Measurements from ENCODE around the gene TRAP1.

TRAP1 gene

DNA sequence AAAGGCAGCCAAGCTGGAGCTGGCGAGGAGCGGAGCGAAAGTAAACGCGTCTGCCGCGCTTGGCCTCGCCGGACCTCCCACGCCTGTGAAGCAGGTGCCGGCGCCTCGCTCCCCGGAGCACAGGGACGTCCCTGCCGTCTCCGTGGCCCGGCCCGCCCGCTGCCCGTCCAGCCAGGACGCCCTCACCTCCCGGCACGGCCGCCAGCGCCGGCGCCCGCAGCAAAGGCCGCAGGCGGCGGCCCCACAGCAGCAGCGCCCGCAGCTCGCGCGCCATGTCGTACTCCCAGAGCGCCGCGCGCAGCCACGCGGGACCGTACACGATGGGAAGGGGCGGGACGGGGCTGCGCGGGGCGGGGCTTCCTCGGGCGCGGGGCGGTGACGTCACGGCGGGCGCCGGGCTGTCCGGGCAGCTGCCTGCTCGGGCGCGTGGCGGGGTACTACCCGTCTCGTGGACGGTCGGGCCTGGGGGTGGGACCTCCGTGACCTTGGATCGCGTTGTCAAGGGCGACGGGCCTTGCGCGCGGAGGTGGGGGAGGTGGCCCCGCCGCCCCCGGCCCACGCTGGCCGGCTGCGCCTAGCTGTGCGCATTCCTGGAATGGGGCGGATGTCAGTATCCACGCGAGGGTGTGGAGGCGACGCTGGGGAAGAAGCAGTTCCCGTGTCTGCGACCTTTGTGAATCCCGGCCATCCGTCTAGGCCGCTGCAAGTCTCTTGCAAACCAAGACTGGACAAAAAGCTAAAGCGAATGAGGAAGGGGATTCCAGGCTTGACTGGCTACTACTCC is at the start of gene TRAP1:
Gene TRAP1 (minus strand): TSS at position 290 of the 784 bp plus-strand sequence. CDS start 16 bp downstream, at position 274.
- peak; percentile 83 for DNase-seq (ENCODE audit: low spot score)

DNA sequence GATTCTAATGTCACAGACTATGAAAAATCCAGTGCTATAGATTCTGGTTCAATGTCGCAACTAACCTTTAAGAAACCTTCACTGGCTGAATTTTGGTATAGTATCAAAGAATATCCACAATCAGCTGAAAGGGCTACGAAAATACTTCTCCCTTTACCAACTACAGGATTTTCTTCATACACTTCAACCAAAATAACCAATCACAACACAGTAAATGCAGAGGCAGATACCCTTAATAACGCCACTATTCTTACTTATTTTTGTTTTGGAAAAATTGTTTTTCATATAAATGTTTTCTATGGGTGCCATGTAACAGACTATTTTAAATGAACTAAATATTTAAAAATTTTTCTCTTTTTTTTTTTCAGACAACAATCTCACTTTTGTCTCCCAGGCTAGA is 48.9 kb upstream of the TRAP1 start:
- no peak for DNase-seq (ENCODE audit: low spot score)

DNA sequence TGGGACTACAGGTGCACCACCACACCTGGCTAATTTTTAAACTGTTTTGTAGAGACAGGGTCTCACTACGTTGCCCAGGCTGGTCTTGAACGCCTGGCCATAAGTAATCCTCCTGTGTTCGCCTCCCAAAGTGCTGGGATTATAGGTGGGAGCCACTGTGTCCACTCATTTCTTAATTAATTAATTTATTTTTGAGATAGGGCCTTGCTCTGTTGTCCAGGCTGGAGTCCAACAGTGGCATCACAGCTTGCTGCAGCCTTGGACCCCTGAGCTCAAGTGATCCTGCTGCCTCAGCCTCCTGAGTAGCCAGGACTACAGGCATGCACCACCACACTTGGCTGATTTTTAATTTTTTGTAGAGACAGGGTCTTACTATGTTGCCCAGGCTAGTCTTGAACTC is 47.1 kb upstream of the TRAP1 start:
- DNase-seq (ENCODE audit: low spot score) = no peak

DNA sequence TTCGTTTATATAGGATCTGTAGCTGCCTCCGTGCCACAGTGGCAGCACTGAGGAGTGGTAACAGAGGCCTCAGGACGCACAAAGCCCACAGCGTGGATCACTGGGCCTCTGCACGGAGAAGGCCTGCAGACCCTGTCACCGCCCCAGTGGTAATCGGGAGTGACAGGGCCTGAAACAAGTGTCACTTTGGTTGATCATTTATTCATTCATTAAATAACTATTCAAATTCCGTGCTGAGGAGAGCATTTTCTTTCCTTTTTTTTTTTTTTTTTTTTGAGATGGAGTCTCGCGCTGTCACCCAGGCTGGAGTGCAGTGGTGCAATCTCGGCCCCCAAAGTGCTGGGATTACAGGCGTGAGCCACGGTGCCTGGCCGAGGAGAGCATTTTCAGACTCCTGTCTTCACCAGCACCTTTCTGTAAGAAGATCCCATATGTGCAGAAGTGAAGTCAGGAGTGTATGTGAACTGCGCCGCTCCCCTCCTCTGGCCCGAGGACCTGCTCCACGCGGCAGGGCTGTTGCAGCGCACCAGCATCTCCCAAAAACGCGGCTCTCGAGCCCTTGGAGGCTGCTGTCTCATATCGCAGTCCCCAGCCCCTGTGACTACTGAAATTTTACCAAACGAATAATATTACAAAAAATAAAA is 44.9 kb upstream of the TRAP1 start:
- no peak for DNase-seq (ENCODE audit: low spot score)

DNA sequence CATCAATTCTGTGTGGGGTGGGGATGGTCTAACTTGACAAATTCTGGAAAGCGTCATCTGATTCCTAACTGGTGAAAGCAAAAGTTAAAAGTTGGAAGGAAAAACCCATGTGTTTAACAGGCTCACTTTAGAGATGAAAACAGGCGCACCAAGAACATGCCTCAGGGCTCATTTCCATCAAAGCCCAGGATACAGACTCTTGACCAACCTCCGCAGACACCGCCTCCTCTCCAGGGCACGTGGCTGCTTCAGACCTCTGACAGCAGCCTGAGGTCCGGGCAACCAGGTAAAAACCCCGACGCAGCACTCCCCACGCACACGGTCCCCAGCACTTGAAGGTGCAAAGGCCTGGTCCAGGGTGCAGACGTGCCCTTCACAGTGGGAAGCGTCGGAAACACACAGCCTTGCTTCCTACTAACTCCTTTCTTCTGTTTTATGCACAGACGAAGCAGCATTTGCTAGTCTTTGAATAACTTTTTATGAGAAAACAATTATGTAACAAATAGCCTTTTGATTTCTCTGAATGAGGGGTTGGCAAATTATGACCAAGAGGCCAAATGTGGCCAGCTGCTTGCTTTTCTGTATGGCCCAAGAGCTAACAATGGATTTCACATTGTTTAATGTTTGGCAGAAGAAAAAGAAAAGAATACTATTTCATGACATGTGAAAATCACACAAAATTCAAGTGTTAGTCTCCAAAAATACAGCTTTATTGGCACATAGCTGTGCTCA is 44.2 kb upstream of the TRAP1 start:
- DNase-seq (ENCODE audit: low spot score) = peak; percentile 75

DNA sequence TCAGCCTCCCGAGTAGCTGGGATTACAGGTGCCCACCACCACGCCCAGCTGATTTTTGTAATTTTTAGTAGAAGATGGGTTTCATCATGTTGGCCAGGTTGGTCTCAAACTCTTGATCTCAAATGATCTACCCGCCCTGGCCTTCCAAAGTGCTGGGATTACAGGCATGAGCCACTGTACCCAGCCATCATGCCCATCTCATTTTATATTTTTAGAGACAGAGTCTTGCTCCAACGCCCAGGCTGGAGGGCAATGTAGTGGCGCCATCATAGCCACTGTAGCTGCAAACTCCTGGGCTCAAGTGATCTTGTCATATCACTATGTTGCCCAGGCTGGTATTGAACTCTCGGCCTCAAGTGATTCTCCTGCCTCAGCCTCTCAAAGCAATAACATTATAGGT is 43.2 kb upstream of the TRAP1 start:
- DNase-seq (ENCODE audit: low spot score) = no peak

DNA sequence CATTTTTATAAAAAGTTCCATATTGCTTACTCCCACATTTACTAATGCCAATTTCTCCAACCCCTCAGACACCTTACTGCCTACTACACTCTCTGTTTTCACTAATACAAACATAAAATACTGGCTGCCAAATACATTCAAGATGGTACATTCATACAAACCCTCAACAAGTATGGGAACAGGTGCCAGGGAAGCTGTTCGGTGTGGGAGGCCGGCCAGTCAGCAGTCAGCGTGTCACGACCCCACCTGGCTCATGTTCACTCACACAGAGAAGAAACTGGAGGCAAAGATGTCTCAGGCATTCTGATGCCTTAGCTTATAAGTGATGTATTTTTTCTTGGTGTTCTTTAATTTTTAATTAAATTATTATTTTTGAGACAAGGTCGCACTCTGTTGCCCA is 42.4 kb upstream of the TRAP1 start:
- no peak for DNase-seq (ENCODE audit: low spot score)

DNA sequence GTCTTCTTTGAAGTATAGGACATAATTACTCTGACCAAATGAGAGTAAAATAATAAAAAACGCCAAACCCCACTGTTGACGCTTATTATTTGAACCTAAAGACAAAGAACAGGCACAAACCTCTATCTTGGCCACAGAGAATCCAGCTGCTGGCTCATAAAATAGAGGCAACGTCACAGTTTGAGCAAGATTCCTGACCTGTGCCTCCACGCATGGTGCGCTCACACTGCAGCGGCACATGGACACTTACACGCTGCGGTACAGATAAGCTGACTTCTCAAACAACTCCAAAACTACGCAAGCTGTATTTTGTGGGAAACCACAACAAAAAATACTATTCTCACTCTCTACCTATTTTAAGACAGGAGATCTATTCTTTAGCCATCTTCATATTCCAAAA is 38.8 kb upstream of the TRAP1 start:
- DNase-seq (ENCODE audit: low spot score) = no peak

DNA sequence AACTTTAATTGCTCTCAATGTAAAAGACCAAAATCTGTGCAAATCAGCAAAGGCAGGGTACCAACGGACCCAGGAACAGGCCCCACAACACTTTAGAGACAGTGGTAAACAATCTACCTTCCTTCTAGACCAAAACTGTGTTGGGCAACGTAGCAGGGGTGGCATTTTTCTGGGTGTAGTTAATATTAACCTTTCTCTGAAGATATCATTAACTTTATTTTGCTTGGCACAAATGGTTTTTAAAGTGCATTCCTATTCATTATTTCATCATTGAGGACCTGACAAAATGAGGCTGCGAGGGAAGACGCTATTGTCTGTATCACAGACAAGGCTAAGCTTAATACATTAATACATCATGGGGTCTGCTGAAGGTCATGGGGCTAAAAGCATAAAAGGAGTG is 37.9 kb upstream of the TRAP1 start:
- DNase-seq (ENCODE audit: low spot score) = no peak

DNA sequence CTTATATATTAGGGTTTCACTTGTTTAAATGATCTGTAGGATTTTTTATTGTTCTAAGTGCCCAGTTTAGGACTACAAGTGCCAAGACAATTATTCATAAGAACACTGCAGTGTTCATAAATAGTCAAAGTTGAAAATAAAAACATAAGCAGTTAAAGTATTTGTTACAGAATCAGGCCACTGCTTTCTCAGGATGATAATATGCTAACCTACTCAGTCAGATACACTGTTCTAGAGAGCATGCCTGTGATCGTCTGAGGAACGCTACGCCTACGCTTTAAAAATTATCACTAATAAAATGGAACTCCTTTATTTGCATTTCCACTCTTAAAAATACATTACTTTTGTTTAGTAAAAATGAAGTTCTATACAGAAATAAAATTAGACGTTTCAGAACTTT is 37.4 kb upstream of the TRAP1 start:
- no peak for DNase-seq (ENCODE audit: low spot score)

DNA sequence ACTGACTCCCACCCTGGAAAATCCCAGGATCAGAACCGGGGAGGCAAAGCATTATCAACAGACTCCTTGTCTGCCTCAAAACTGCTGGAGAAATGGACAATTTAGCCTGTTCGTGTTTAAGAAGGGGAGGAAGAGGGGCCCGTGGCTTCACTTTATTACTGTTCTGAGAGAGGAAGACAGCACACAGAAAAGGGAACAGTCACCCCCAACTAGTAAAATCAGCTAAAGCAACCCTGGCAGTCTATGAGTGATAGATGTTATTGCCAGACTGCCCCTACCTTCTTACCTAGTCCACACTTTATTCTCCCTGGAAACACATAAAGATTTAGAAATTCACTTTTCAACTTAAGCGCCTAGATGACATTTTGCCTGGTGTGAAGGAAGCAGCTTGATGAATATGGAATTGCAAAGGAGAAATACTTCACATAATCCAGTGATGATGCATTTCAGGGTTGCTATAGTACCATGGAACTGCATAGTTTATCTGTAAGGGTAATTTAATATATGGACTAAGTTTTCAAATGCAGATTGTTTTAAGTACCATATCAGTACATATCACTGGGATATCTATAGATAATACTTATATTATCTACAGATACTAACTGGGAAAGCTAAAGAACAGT is 36.9 kb upstream of the TRAP1 start:
- DNase-seq (ENCODE audit: low spot score) = no peak

DNA sequence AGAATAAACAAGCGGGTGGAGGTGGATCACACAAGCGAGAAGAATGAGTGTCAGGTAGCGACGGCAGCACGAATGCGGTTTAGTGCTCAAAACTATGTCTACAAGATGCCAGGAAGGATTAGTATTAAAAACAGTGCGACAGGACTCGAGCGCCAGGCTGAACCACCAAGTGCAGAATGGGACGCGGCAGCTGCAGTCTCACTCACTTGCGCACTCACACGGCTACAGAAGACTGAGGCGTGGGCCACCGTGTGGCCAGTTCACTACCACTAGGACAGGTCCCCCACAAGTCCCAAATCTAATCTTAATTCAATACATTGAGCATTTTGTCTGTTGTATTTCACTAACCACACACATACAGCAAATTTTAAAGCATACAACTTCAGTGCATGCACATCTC is 35.7 kb upstream of the TRAP1 start:
- no peak for DNase-seq (ENCODE audit: low spot score)

DNA sequence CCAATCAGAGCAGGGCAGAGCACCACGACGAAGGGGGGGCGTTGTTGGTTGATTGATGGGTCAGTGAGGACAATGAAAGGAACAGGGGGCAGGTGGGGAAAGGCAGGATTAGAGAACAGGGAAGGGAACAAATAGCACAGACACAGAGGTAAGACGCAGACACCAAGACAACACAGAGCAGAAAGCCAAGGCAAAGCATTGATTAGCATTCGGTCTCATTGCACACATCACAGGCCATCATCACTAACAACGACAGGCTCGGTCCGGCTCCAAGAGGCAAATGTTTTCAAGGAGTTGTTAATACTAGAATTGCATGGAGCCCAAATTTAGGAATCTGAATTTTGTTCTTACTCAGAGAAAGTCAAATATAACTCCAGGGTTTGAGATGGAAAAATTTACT is 34.6 kb upstream of the TRAP1 start:
- DNase-seq (ENCODE audit: low spot score) = no peak

DNA sequence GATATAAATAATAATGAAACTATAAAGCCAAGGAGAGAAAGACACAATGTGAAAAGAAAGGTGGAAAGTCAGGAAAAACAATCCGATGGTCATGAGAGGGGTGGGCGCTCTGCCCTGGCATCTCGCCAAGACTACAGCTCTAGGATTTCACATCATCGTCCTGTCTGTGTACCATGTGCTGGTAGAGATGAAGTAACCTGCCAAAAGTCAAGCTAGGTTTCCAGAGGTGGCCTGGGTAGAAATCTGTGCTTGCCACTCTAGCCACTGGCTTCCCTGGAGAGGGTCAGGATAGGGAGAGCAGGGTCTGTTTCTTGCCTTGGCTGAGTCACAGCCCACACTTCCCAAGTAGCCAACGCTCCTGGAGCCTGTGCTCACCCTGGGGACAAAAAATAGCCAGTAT is 31.0 kb upstream of the TRAP1 start:
- DNase-seq (ENCODE audit: low spot score) = no peak

DNA sequence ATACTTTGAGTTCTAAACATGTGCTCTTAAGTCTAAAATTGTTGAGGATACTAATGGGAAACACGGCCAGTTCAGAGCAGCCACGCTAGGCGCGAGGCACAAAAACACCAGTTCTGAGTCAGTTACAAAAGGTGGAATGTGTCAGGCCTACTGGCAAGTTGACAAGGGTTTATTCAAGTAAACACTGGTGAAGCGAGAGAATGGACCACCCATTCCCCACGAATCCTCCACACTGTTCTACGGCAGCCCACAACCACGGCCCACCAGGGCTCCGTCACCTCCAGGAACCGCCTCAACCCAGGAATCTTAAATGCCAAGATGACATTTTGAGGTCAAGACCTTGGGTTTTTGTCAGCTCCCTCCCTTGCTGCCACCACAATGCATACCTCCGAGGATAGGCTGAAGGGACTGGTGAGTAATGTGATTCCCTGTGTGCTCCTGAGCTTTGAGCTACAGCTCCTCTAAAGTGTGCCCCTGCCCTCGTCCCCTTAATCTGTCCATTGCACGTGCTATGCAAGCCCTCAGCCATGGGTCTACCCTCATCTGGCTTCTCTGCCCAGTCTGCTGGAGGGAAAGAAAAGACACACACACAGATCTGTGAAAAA is 28.5 kb upstream of the TRAP1 start:
- no peak for DNase-seq (ENCODE audit: low spot score)

DNA sequence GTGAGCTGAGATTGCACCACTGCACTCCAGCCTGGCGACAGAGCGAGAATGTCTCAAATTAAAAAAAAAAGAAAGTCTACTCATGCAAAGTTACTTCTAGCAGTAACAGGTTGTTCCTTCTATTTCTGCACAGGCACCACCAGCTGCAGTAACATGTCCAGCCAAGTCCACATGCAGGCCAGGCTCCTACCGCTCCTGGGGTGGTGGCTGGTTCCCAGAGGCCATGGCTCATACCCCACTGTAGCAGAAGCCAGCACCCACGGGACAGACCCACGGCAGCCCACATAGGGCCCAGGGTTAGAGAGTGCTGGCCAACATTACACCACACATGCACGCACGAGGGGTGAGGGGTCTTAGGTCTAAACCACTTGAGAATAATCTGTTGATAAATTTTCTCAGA is 26.7 kb upstream of the TRAP1 start:
- DNase-seq (ENCODE audit: low spot score) = no peak

DNA sequence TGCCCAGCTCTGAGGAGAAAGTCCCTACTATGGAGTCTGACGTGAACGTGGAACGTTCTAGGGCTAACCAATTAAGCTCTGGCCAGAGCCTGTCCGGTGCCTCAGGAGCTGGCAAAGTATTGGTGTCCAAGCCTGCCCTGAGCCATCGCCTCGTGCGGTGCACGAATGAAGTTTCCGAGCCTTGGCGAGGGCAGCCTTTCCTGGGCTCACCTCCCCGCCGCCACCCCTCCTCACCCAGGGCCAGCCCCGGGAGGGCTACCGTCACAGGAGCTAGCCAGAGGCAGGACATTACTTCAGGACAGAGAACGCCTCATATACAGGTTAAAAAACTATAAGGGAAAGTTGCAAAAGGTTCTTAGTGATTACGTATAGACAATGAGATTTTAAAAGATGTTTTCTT is 23.6 kb upstream of the TRAP1 start:
- DNase-seq (ENCODE audit: low spot score) = no peak

DNA sequence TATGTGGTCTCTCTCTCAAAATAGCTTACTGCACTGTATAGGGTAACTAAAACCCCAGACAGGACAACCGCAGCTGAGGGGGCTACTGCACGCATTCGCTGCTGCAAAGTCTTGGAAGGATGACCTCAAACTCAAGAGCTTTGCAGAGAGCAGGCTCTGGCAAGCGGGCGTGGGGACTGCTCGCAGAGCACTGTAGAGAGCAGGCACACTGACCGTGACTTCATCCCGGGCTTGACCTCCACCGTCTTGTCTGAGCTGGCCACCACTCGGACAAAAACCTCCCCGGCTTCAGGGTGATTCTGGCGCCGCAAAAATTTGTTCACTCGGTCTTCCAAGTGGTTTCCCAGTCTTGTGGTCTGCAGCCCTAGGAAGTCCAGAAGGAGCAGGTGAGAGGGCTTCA is 22.9 kb upstream of the TRAP1 start:
- DNase-seq (ENCODE audit: low spot score) = no peak

DNA sequence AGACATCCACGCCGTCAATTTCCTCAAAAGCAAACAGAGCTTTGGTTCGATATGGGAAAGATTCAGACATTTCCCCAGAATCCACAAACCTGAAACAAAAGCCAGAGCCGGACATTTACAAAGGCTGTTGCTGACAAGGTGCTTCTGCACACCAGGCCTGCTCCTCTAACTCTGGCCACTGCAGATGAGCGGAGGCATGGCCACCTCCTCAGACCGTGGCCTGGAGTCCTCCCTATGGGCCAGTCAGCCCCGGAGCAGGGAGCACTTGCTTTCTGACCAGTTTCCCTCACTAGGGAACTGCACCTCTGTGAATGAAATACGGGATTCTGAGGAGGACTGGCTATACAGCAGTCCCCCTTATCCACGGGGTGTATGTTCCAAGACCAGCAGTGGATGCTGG is 22.3 kb upstream of the TRAP1 start:
- DNase-seq (ENCODE audit: low spot score) = no peak

DNA sequence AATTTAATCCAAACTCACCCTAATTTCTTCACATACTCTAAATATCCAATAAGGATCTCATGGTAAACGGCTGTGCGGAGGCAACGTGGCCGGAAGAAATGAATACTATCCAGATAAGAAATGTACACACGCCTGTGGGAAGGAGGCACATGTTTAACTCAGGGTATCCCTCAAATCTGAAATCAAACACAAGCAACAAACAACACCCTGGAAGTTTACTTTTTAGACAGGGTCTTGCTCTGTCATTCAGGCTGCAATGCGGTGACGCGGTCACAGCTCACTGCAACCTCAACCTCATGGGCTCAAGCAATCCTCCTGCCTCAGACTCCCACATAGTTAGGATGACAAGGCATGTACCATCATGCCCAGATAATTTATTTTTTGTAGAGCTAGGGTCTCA is 21.2 kb upstream of the TRAP1 start:
- DNase-seq (ENCODE audit: low spot score) = no peak

DNA sequence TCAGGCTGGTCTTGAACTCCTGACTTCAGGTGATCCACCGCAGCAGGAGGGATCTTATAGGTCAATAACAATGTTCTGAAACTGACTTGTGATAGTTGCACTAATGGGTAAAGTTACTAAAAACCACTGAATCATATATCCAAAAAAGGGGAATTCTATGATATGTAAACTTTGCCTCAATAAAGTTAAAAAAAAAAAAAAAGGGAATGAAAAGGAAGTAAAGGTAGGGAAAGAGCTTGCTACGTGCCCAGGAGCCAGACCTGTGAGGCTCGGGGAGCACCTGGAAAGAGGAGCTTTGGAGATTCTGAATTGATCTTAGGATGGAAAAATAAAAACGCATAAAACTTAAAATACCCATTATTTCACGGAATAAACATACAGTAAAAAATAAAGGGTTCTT is 20.8 kb upstream of the TRAP1 start:
- DNase-seq (ENCODE audit: low spot score) = no peak

DNA sequence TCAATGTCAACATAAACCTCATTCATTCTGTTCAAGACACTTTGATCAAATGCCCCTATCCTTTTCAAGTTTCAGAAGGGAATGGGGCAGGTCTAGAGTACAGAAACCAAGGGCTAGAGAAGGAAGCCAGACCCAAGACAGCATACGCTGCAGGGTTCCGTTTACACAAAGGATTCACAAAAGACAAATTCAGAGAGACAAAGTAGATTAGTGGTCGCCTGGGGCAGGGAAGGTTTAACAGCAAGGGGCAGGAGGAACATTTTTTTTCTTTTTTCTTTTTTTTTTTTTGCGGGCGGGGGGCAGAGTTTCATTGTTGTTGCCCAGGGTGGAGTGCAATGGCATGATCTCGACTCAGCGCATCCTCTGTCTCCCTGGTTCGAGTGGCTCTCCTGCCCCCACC is 19.9 kb upstream of the TRAP1 start:
- DNase-seq (ENCODE audit: low spot score) = no peak
